AG09309 (cell line): ENCODE measurements around the gene SH3TC1.

ENCODE experiments used
- DNase-seq: peaks from one replicate; pipeline ENCODE4 v3.0.0-alpha.2; 2010; ENCODE audit warnings: low read depth
- H3K4me3 ChIP-seq: 2 replicates; pipeline ENCODE4 v1.5.1; 2011; ENCODE audit warnings: mild to moderate bottlenecking, low read depth, low read length, moderate library complexity; ENCODE audit not compliant: control insufficient read depth
- TF ChIP-seq, protein P1 (sequence below): IDR thresholded peaks from 2 replicates; pipeline ENCODE4 v1.5.1; 2011; ENCODE audit warnings: mild to moderate bottlenecking, low read depth, low read length, inconsistent platforms; ENCODE audit not compliant: insufficient read depth, control insufficient read depth; ENCODE audit errors: missing control alignments

SH3TC1 gene

DNA sequence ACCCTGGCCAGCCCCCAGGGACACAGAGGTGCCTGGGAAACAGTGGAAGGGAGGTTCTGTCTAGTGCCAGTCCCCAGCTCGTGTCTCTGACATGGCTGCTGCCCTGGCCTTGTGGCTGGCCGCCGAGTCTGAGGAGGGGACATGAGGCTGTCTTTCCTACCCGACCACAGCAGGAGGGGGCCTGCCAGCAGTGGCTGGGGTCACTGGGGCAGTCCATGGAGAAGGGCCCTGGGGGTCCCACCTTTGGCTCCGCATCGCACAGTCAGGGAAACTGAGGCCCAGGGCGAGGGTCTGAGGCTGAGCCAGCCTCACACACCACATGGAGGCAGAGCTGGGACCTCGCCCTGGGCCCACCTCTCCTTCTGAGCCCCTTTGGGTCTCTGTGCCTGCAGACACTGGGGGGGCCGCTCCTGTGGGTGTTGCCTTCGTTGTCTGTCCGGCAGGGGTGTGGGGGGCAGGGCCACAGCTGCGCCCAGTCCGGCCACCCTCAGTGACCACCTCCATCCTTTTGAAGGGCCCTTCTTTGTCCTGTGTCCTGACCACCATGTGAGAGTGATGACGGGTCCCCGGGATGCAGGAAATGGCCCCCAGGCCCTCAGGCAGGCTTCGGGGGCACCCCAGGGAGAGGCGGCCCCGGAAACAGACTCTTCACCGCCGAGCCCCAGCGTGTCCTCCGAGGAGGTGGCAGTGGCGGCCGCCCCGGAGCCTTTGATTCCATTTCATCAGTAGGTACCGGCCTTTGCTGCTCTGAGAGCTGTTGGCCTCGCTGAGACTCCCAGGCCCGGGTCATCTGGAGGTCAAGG lies 17.6 kb downstream of the SH3TC1 start:
- TF ChIP-seq, protein P1, sequence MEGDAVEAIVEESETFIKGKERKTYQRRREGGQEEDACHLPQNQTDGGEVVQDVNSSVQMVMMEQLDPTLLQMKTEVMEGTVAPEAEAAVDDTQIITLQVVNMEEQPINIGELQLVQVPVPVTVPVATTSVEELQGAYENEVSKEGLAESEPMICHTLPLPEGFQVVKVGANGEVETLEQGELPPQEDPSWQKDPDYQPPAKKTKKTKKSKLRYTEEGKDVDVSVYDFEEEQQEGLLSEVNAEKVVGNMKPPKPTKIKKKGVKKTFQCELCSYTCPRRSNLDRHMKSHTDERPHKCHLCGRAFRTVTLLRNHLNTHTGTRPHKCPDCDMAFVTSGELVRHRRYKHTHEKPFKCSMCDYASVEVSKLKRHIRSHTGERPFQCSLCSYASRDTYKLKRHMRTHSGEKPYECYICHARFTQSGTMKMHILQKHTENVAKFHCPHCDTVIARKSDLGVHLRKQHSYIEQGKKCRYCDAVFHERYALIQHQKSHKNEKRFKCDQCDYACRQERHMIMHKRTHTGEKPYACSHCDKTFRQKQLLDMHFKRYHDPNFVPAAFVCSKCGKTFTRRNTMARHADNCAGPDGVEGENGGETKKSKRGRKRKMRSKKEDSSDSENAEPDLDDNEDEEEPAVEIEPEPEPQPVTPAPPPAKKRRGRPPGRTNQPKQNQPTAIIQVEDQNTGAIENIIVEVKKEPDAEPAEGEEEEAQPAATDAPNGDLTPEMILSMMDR = no peak
- DNase-seq = no peak
- no peak overlapping the region for H3K4me3 ChIP-seq

DNA sequence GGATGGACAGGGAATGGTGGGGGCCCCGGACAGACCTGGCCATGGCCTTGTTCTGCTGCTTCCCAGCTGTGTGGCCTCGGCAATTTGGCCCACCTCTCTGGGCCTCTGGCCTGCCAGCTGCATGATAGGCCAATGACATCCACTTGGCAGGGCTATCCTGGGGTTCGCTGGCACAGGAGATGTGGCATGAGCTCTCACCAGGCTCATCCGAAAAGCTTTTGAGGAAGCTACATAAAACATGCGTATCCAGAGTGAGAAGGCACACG lies 18.1 kb downstream of the SH3TC1 start:
- no peak overlapping the region for H3K4me3 ChIP-seq
- no peak for DNase-seq
- TF ChIP-seq, protein P1 = no peak

DNA sequence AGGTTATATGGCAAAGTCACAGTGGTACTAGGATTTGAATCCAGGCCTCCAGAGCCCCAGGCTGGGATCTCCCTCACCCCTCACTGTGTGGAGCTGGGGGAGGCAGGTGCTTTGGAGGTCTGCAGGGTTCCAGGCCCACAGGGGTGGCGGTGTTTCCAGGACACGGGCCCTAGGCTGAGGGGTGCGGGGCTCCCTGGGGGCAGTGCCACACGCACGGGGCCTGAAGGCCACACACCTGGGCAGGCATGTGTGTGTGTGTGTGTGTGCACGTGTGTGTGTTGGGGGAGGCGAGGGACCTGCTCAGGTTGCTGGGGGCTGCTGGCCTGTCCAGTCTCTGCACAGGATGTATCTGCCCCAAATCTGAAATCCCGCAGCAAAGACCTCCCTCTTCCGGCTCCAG lies 18.8 kb downstream of the SH3TC1 start:
- H3K4me3 ChIP-seq = no peak overlapping the region
- TF ChIP-seq, protein P1 = no peak
- DNase-seq = no peak

DNA sequence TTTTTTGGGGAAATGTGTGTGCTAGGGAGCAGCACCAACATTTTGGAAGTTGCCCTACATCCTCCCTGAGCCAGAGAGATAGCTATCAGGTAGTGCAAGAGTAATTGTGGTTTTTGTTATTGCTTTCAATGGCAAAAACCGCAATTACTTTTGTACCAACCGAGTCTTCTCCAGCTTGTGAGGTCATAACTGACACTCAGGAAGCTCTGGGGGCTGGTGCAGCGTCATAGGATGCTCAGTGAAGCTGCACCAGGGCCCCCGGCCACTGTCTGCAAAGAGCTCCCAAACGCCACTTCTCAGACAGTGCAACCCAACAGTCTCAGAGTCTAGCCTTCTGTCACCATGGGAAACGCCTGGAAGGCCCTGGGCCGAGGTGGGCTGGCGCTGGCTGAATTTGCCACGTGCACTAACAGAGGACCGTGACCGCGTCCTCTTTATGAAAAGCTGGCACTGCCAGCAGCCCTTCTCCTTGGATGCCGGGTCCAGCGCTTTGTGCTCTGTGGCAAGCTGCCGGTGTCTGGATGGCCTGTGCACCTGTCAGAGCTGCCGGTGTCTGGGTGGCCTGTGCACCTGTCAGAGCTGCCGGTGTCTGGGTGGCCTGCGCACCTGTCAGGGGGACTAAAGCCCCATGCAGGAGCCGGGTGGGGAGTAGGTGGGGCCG lies 19.4 kb downstream of the SH3TC1 start:
- TF ChIP-seq, protein P1 = no peak
- no peak overlapping the region for H3K4me3 ChIP-seq
- no peak for DNase-seq

DNA sequence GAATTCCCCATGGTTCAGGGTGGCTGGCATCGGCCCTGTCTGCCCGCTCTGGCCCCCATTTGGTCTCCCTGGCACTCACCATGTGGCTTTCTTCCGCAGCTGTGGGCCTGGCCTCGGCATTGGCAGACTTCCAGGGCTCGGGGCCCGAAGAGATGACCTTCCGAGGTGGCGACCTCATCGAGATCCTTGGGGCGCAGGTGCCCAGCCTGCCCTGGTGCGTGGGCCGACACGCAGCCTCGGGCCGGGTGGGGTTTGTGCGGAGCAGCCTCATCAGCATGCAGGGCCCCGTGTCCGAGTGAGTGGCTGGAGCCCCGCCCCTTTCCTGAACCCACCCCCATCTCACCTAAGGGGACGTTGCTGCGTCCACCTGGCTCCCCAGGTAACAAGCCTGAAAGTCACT lies 20.1 kb downstream of the SH3TC1 start:
- no peak for DNase-seq
- H3K4me3 ChIP-seq = no peak overlapping the region
- TF ChIP-seq, protein P1 = no peak

DNA sequence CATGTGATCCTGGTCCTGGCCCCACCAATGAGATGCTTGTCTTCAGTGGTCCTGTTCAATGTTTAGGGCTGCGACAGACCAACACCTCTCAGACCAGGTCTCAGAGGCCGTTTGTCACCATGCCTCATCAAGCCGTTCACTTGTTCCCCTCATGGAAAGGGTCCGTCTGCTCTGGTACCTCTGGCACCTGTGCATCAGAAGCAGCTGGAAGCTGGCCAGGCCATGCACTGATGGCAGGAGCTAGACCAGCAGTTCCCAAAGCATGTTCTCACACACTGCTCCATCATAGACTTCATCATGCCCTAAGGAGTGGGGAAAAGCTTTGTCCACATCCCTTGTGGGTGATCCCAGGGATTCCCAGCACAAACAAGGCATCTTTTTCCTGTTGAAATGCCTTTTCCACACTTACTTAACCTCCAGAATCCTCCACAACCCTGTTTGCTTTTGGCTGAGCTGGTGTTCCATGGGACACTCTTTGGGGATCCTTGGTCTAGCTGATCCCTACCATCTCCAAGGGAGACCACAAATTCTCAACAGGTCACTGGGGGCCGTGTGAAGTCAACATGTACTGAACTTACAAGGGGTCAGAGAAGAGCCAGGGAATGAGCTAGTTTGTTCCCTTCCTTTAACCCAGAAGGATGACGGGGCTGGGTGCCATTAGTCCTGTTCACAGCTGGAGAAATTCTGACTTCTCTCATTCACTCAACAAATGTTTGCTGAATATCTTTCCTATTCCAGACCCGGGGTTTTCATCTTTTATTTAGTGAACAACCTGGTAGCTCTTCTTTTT lies 21.8 kb downstream of the SH3TC1 start:
- TF ChIP-seq, protein P1 = no peak
- no peak overlapping the region for H3K4me3 ChIP-seq
- DNase-seq = no peak
